Activated naive CD4-positive, alpha-beta T cell (primary cell): Measurements from ENCODE around the gene EOLA2.
"Not testable (repeated sequence)": the region's sequence is repeated elsewhere in the genome, so short reads cannot be mapped to it uniquely, and the experiment has no call there.

Source experiments
- DNase-seq, 4 experiments: peaks; one replicate each; lab custom pipeline; 2025; lab: John Stamatoyannopoulos, UW

EOLA2 gene

GRCh38 chrX:149938427-149938880, at the start of gene EOLA2:
EOLA2 (minus strand) TSS chrX:149938491; CDS start chrX:149933874, 4,617 bp downstream.
- peak; percentile 64 to 87 (median 80) for DNase-seq

GRCh38 chrX:149987613-149988012, 49.3 kb upstream of the EOLA2 start:
- no peak for DNase-seq

DNA sequence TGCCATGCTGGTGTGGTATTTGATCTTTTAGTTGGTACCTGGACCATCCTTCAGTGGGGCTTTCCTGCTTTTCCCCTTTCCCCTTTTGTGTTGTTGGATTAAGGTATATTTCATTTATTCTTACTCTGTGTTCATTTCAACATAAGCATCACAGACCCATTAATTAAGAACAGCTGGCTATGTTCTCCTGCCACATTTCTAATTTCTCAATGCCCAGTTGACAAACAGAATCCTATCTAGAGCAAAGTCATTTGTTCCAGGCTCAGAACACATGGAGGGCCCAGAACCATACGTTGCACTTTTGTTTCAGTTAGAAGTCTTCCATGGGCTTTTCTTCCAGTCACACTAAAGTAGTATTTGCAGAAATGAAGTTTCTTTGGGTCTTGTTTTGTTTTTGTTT, 46.1 kb upstream of the EOLA2 start:
- DNase-seq, result no peak

DNA sequence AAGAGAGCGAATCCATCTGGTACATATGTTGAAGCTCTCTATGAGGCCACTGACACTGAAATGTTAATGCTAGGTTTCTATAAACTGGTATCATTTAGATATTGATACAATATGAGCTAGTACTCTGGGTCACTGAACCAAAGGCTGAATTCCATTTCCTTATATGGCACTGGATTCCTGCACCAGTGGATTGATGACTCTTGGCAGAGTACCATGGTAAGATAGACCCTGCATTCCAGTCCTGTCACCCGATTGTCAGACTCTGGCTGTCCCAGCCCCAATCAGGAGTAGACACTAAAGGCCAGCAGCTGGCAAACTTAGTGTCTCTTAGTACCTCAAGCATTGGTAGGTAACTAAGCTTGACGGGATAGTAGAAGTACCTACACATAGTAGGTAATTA, 44.0 kb upstream of the EOLA2 start:
- no peak for DNase-seq

DNA sequence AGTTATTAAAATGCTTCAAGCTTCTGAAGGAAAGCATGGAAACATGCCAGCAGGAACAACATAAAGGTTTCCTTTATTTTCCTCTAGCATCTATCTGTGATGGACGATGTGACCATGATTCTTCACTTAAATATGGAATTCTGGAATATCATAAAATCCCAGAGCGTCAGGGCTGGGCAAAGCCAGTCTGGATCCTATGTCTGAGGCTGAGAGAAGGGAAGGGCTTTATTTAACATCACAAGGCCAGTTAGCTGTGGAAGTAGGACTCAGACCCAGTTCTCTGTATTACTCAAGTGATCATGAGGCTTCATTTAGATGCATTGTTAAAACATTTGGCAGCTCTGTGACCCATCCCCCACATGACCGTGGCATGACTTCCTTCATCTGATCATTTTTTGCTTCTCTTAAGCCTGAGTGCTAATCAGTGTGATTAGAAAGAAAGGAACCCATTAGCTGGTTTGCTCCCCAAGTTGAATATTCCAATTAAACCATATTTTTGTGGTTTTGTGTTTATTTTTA, 40.9 kb upstream of the EOLA2 start:
- DNase-seq, result no peak

DNA sequence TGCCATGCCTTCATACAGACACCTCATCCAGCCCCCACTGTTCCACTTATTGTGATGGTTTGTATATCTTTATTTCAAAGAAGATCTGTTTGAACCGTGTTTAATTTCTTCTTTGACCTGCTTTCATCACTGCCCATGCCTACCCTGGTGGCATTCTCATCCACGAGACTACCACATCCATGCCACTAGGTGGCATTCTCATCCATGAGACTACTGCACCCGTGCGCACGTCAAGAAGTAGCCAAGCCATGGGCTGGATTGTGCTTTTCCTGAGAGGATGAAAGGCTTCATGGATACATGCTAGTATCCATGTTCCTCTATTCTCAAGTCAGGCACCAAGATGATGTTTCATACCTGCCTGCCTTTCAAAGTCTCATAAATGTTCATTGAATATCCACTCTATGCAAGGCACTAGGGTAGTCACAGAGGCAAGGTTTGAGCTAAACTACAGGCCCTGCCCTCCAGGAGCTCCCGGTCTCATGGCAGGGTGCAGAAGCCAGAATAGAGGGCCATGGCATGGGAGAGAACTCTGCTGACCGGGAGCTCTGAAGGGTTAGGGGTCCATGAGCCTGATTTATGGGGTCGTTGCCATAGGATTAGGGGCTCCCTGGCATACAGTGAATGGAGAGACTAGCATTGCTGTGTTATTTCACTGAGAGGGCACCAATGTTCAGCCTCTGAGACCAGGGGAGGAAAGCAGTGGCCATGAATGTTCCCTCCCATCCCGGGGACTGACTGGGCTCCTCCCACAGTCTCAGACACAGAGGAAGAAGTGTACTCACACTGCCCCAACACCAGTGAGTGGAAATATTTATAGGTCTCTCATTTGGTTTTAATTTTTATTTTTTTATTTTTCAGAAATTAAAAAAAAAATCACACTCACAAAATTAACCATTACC, 24.8 kb upstream of the EOLA2 start:
- DNase-seq, result no peak

- no peak for DNase-seq
These were observed 23.7 kb upstream of the EOLA2 start for GRCh38 chrX:149962010-149962409.

GRCh38 chrX:149961572-149961971, 23.3 kb upstream of the EOLA2 start:
- no peak for DNase-seq

GRCh38 chrX:149950681-149951080, 12.4 kb upstream of the EOLA2 start:
- DNase-seq, result no peak

- no peak for DNase-seq
These were observed 11.6 kb upstream of the EOLA2 start for GRCh38 chrX:149949743-149950436.

DNA sequence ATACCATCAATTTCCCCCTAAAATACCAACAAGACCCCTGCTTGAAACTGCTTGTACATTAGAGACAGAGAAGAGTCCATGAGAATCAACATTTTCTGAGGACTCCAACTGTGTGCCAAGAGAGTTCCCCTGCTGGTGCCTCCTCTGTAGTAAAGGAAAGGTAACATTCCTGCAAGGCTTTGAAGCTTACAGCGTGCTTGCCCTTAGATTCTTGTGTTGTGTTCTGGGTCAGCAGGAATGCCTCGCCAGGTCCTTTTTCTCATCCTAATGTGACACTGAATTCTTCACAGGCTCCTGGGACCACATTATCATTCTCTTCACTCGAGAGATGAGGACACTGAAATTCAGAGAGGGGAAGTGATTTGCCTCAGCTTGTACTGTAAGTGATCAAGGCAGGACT, 9.7 kb upstream of the EOLA2 start:
- DNase-seq, result no peak

- not testable (repeated sequence) for DNase-seq
These were observed 8.6 kb upstream of the EOLA2 start for GRCh38 chrX:149946932-149947331.

- not testable (repeated sequence) for DNase-seq
These were observed 7.5 kb upstream of the EOLA2 start for GRCh38 chrX:149945820-149946219.

DNA sequence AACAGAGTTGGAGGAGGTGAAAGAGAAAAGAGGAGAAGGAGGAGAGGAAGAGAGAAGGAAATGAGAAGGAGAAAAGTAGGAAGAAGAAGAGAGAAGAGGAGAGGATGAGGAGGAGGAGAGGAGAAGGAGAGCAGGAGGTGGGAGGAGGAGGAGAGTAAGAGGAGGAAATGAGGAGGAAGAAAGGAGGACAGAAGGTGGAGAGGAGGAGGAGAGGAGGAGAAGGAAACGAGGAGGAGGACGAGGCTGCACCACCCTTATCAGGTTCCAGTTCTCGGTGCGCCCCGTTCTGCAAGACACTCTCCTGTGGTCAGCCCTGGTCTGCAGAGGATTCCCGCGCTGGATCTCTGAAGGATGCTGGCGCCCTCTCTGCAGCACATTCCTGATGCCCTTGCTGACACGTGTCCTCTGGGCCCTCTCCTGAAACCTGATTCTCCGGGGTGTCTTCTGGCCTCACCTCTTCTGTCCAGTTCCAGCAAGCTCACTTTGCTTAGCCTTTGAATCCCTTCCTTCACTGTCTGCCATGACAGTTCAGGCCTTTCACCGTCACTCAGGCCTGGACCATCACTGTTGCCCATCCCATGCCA, 6.9 kb upstream of the EOLA2 start:
- DNase-seq, result not testable (repeated sequence)

DNA sequence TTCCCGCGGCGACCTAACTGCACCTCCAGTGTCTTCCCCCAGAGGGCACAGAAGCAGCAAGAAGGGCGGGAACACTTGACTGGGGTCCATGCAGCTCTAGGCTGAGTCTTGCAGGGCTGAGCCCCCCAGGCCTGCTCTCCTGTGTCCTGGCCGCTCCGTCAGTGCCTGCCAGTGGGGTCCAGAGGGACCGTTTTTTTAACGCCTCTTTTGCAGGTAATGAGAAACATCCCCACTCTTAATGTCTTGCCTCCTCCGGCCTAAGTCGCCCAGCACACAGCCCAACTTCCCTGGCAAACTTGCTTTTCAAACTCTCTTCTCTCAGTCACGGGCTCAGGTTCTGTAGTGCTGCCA, 2.4 kb upstream of the EOLA2 start:
- not testable (repeated sequence) for DNase-seq

- peak; percentile 64 to 86 (median 72) for DNase-seq
These were observed 1.8 kb upstream of the EOLA2 start for GRCh38 chrX:149939905-149940673.

DNA sequence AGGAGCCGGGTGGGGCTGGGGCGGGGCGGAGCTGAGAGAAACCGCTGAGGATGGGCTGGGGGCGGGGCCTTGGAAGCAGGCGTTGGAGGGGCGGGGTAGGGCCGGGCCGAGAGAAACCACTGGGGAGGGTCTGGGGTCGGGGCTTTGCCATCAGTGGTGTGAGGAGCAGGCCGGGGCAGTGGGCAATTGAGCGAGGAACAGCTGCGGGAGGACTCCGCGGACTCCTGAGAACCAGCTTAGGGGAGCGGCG, 1.3 kb upstream of the EOLA2 start:
- no peak for DNase-seq

- DNase-seq, result peak; percentile 73 to 94 (median 82)
These were observed 777 bp upstream of the EOLA2 start for GRCh38 chrX:149938881-149939654.

GRCh38 chrX:149937871-149938426, 342 bp downstream of the EOLA2 start:
- DNase-seq, result peak in 2 of 4 experiments; percentile 10 to 27

GRCh38 chrX:149937328-149937727, 963 bp downstream of the EOLA2 start:
- not testable (repeated sequence) for DNase-seq

- DNase-seq, result not testable (repeated sequence)
These were observed 4.7 kb downstream of the EOLA2 start for GRCh38 chrX:149933547-149933946.
